Measurements from ENCODE around the gene AGAP1.

The AGAP1 gene

DNA sequence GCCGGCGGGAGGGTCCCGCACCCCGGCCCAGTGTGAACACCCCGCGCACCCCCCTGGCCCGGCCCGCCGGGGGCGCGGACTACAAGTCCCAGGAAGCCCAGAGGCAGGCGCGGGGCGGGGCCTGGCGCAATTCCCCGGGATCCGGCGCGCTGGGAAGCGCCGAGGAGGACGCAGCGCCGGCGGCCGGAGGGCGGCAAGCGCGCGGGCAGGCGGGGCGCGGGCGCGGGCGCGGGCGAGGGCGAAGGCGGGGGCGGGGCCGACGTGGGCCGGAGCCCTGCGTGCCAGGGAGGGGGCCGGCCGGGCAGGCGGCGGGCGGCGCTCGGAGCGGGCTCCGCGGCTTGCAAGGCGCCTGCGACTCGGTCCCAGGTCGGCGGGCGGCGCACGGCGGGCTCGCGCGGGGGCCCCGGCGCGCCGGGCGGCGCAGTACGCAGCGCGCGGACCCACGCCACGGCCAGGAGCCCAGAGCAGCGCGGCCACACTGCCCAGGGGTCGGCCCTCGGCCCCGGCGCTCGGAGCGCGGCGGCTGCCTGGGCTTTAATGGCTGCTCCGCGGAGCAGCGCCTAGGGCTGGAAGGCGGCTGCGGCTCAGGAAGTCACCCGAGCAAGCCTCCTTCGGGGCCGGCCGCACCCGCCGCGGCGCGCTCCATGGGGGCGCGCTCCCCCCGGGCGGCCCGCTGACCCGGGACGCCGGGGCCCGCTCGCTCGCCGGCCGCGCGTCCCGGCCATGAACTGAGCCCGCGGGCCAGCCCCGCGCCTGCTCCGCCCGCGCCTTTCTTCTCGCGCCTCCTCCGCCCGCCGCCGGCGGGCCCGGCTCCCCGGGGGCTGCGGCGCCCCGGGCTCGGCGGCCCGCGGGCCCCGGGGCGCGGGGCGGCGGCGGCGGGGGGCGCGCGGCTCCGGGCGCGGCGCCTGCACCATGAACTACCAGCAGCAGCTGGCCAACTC is at the start of gene AGAP1:
Gene AGAP1, plus strand, starts transcription at position 269 of the 941 bp plus-strand sequence.
- DNase-seq: peak; percentile 96

DNA sequence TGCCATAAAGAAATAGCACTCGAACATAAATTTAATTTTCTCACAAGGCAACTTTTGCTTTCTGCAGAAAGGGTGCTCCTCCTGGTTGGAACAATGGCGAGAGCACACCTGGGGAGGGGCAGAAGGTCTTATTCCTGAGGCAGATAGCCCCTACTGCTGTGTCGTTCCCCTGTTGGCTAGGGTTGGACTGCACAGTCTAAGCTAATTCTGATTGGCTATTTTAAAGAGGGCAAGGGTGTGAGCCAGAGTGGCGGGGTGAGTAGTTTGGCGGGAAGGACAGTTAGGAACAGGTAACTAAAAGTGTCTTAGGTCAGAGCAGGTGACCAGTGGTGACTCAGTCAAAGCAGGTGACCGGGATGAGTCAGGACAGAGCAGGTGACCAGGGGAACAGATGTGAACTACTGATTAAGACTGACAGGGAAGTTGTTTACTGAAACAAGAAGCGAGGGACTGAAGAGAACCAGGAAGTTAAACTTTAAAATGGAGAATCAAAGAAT is 49.7 kb upstream of the AGAP1 start:
- no peak for DNase-seq

DNA sequence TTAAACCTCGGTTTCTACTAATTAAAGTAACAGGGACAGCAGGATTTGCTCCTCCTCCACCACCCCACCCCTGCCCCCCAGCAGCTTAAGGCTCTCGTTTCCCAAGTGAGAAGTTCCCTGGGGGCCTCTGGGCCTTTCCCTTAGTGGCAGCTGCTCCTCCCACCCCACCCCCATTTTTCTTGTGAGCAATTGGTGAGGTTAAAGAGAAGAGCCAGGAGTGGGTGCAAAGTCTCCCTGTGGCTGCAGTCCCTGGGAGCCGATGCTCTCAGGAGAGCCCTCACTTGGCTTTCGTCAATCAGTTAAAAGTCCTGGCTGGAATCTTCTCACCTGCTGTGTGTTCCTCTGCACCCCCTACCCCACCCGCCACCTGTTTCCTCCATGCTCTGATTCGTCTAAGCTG is 48.7 kb upstream of the AGAP1 start:
- no peak for DNase-seq

- DNase-seq: no peak
Observed at GRCh38 chr2:235446082-235446481, 47.8 kb upstream of the AGAP1 start.

DNA sequence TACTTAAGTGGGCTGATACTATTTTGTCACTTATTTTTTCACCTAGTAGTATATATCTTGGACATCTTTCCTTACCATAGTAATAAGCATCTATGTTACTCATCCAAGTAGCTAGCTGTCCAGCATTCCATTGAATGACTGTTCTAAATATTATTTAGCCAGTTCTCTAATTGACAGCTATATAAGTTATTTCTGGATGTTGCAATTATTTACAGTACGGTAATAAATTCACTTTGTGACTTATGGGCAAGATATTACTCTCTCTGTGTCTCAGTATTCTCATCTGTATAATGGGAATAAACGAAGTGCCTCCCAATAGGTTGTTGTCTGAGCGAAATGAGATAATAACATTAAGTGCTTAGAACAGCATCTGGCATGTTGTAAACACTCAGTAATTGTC is 46.6 kb upstream of the AGAP1 start:
- DNase-seq: no peak

DNA sequence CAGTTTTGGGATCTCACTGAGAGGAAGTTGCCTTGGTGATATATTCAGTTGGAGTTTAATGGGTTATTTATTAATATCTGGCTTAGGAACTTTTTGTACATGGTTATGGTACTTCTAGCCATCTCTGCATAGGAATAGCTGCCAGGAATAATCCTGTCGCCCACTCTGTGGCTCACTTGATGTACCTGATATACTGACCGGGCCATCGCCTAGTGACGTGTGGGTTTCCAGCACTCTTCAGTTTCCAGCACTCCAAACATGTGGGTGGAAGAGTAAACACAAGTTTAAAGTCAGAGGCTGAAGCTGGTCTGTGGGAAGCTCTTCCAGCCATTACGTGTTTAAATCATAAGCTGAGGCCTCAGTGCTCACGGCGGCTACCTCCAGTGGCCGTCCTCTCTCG is 44.3 kb upstream of the AGAP1 start:
- DNase-seq: no peak

DNA sequence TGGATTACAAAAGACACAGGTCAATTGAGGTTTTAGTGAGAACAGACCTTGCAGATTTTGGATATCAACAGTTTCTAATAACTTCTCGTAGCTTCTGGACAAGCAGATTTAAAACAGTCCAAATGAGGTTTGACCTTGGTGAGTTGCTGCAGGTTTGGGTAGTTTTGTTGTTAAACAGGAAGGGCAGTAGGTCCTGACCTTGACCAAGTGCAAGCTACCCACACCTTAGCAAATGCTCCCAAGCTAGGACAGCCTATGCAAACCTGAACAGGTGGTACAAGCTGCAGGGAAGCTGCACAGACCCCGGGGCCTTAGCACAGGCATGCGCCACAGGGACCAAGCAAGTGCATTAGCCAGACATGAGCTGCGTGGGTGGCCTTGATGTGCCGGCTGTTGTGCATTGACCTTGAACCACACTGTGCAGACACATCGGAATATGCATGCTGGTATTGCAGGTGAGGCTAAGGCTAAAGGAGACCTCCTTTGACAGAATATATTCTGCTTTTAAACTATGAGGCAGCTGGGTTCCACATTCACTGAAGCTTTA is 40.2 kb upstream of the AGAP1 start:
- DNase-seq: no peak

- no peak for DNase-seq
Observed at GRCh38 chr2:235458839-235459273, 35.0 kb upstream of the AGAP1 start.

DNA sequence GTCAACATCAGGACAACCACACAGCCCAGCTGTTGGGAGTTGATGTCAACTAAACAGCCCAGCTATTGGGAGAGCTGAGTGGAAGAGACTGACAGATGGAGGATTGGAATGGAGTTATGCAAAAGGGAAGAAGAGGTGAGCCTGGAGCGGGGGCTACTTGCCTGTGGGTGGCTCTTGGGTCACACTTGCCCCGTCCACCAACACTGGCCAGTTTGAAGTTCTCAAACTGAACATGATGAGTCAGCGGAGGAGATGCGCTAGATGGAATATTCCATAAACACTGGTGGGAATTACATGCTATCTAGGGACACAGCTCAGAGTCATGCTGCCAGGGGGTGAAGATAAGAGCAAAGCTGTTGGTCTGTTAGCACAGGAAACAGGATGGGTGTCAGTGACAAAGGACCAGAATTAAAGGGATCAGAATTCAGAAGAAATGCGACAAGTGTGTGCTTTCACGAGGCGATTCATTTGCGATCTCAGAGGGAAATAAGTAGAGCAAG is 33.2 kb upstream of the AGAP1 start:
- DNase-seq: no peak

- DNase-seq: no peak
Observed at GRCh38 chr2:235461763-235462414, 32.0 kb upstream of the AGAP1 start.

GRCh38 chr2:235462415-235462790 is 31.4 kb upstream of the AGAP1 start:
- DNase-seq: no peak

DNA sequence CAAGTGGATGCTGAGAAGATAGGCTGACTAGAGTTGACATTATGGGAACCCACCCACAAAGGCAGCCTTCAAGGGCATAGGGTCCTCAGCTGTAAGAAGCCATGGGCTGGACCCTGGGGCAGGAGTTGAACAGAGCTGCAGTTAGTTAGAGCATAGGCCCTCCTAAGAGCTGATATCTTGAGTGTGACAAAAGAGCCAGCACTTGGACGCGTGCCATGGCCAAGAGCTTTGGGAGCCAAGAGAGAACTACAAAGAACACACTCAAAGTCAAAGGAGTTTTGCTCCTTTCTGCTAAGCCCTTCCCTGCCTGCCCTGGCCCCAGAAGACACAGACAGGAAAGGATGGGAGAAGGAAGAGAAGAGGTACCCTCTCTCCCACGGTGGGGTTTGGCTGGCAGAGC is 29.9 kb upstream of the AGAP1 start:
- no peak for DNase-seq

DNA sequence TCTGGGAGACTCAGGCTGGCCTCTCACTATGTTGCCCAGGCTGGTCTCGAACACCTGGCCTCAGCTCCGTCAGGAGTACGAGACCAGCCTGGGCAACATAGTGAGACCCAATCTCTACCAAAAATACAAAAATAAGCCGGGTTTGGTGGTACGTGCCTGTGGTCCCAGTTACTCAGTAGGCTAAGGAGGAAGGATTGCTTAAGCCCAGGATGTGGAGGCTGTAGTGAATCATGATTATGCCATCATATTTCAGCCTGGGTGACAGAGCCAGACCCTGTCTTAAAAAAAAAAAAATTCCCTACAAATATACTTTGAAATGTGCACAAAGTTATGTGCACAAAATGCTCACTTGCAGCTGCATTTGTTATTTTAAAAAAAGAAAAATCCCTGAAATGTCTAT is 26.3 kb upstream of the AGAP1 start:
- no peak for DNase-seq

- no peak for DNase-seq
Observed at GRCh38 chr2:235468978-235469655, 24.7 kb upstream of the AGAP1 start.

- DNase-seq: no peak
Observed at GRCh38 chr2:235471186-235471747, 22.6 kb upstream of the AGAP1 start.

DNA sequence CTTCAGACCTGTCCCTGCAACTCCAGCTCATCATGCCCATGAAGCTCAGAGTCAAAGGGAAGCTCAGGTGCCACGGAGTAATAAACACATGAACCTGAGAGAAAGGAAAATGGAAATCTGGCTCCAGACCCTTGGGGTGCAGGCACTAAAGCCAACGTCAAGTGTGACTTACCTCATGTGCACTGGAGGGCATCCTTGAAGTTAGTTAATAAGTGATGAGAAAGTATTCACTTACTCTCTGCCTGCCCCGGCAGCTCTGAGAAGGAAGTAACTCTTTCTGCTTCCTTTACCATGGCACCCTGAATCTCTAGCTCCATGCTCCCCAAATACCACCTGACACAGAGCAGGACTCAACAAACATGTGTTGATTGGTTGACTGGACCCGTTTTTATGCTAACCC is 21.4 kb upstream of the AGAP1 start:
- no peak for DNase-seq

- no peak for DNase-seq
Observed at GRCh38 chr2:235478609-235479008, 15.2 kb upstream of the AGAP1 start.

GRCh38 chr2:235479604-235480003 is 14.2 kb upstream of the AGAP1 start:
- no peak for DNase-seq

GRCh38 chr2:235480614-235481013 is 13.2 kb upstream of the AGAP1 start:
- no peak for DNase-seq

- no peak for DNase-seq
Observed at GRCh38 chr2:235483313-235483712, 10.5 kb upstream of the AGAP1 start.

GRCh38 chr2:235485362-235485761 is 8.5 kb upstream of the AGAP1 start:
- no peak for DNase-seq

DNA sequence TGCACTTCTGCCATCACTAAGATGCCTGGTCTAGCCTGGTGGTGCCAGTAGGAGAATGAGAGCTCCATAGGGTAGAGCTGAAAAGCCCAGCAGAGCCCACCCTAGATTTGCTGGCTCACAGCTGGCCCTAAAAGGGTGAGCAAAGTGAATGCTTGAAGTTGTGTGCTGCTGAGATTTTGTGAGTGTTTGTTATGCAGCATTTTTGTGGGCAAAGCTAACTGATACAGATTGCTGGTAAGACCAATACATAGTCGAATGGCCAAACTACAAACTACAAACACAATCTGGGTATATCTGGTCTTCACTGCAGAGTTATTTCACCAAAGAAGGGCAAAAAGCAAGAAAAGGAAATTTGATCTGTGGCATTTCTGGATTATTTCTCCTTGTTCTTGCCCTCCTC is 7.1 kb upstream of the AGAP1 start:
- DNase-seq: no peak

DNA sequence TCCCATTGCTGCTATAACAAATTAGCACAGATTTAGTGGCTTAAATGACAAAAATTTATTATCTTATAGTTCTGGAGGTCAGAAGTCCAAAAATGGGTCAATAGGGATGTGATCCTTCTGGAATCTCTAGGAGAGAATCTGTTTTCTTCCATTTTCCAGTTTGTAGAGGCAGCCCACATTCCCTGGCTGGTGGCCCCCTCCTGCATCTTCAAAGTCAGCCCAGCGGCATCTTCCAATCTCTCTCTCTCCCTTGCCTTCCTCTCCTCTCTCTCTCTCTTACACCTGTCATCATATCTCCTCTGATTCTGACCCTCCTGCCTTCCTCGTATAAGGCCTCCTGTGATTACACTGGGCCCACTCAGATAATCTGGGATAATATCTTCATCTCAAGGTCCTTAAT is 3.9 kb upstream of the AGAP1 start:
- no peak for DNase-seq
